ENCODE results near the gene UCN3.

The UCN3 gene

GRCh38 chr10:5323446-5323845 is 41.3 kb upstream of the UCN3 start:
- H3K4me3 ChIP-seq (ENCODE audit: low read depth, low read length) = no peak overlapping the region
- DNase-seq (ENCODE audit: low read depth) = no peak

GRCh38 chr10:5325076-5325475 is 39.7 kb upstream of the UCN3 start:
- no peak for TF ChIP-seq MYC (IDR thresholded peaks at IDR 0.05; ENCODE audit: low read depth, low read length)
- no peak overlapping the region for H3K4me3 ChIP-seq (ENCODE audit: low read depth, low read length)
- peak; percentile 63 for DNase-seq (ENCODE audit: low read depth)

More at GRCh38 chr10:5323446-5323845, 41.3 kb upstream of the UCN3 start:
- no peak for TF ChIP-seq MYC (IDR thresholded peaks at IDR 0.05; ENCODE audit: low read depth, low read length)
- no peak for TF ChIP-seq POLR2A (IDR thresholded peaks at IDR 0.05; ENCODE audit: extremely low read depth, insufficient read length)
- no peak for TF ChIP-seq MAX (IDR thresholded peaks at IDR 0.05; ENCODE audit: low read depth, low read length)
- TF ChIP-seq CTCF (IDR thresholded peaks at IDR 0.05; ENCODE audit: low read depth, low read length) = no peak

- no peak for DNase-seq (ENCODE audit: low read depth)
- TF ChIP-seq MAX (IDR thresholded peaks at IDR 0.05; ENCODE audit: low read depth, low read length) (no peak), CTCF (IDR thresholded peaks at IDR 0.05; ENCODE audit: low read depth, low read length) (no peak), MYC (IDR thresholded peaks at IDR 0.05; ENCODE audit: low read depth, low read length) (no peak), POLR2A (IDR thresholded peaks at IDR 0.05; ENCODE audit: extremely low read depth, insufficient read length) (no peak)
- H3K4me3 ChIP-seq (ENCODE audit: low read depth, low read length) = no peak overlapping the region
Observed at GRCh38 chr10:5334196-5334880, 30.4 kb upstream of the UCN3 start.

- H3K4me3 ChIP-seq (ENCODE audit: low read depth, low read length) = no peak overlapping the region
- TF ChIP-seq MAX (IDR thresholded peaks at IDR 0.05; ENCODE audit: low read depth, low read length) (no peak), MYC (IDR thresholded peaks at IDR 0.05; ENCODE audit: low read depth, low read length) (no peak), POLR2A (IDR thresholded peaks at IDR 0.05; ENCODE audit: extremely low read depth, insufficient read length) (no peak), CTCF (IDR thresholded peaks at IDR 0.05; ENCODE audit: low read depth, low read length) (no peak)
- no peak for DNase-seq (ENCODE audit: low read depth)
Observed at GRCh38 chr10:5338010-5338409, 26.8 kb upstream of the UCN3 start.

- H3K4me3 ChIP-seq (ENCODE audit: low read depth, low read length) = no peak overlapping the region
- DNase-seq (ENCODE audit: low read depth) = no peak
- TF ChIP-seq MAX (IDR thresholded peaks at IDR 0.05; ENCODE audit: low read depth, low read length) (no peak), MYC (IDR thresholded peaks at IDR 0.05; ENCODE audit: low read depth, low read length) (no peak), POLR2A (IDR thresholded peaks at IDR 0.05; ENCODE audit: extremely low read depth, insufficient read length) (no peak), CTCF (IDR thresholded peaks at IDR 0.05; ENCODE audit: low read depth, low read length) (no peak)
Observed at GRCh38 chr10:5343092-5343491, 21.7 kb upstream of the UCN3 start.

GRCh38 chr10:5343561-5343960 is 21.2 kb upstream of the UCN3 start:
- H3K4me3 ChIP-seq (ENCODE audit: low read depth, low read length) = no peak overlapping the region
- DNase-seq (ENCODE audit: low read depth) = peak; percentile 39
- TF ChIP-seq CTCF (IDR thresholded peaks at IDR 0.05; ENCODE audit: low read depth, low read length) (peak; percentile 29), MAX (IDR thresholded peaks at IDR 0.05; ENCODE audit: low read depth, low read length) (no peak)
